IMR-90 (cell line): ENCODE data around the gene PCP4.

Experiments used
- BHLHE40 ChIP-seq: fragments of 150-350 bp; IDR thresholded peaks from 2 replicates; pipeline ENCODE4 v1.6.1; 2016; ENCODE audit warnings: mild to moderate bottlenecking, low read depth, low read length
- CEBPB ChIP-seq: IDR thresholded peaks from 2 replicates; pipeline ENCODE4 v1.6.1; 2012; ENCODE audit warnings: low read depth, low read length, improper control_type of control experiment
- CHD1 ChIP-seq: IDR thresholded peaks from 2 replicates; pipeline ENCODE4 v1.6.1; 2012; ENCODE audit warnings: low read depth, low read length, improper control_type of control experiment
- ELK1 ChIP-seq: fragments of 150-350 bp; IDR thresholded peaks from 2 replicates; pipeline ENCODE4 v1.6.1; 2016; ENCODE audit warnings: low read depth, mild to moderate bottlenecking, low read length, moderate library complexity, borderline replicate concordance
- FOS ChIP-seq: fragments of 150-350 bp; IDR thresholded peaks from 2 replicates; pipeline ENCODE4 v1.6.1; 2016; ENCODE audit warnings: low read depth, low read length
- MAZ ChIP-seq: IDR thresholded peaks from 2 replicates; pipeline ENCODE4 v1.6.1; 2012; ENCODE audit warnings: low read depth, mild to moderate bottlenecking, low read length, improper control_type of control experiment, moderate library complexity, borderline replicate concordance
- NFE2L2 ChIP-seq: fragments of 150-350 bp; IDR thresholded peaks from 2 replicates; pipeline ENCODE4 v1.6.1; 2016; ENCODE audit warnings: low read depth, mild to moderate bottlenecking, low read length
- POLR2A ChIP-seq: IDR thresholded peaks from 2 replicates; pipeline ENCODE4 v1.6.1; 2012; ENCODE audit warnings: mild to moderate bottlenecking, low read depth, low read length
- RFX5 ChIP-seq: IDR thresholded peaks from 2 replicates; pipeline ENCODE4 v1.8.0; 2012; ENCODE audit warnings: low read depth, mild to moderate bottlenecking, low read length, moderate library complexity
- SMC3 ChIP-seq: fragments of 150-350 bp; IDR thresholded peaks from 2 replicates; pipeline ENCODE4 v1.6.1; 2016; ENCODE audit warnings: low read depth, mild to moderate bottlenecking, antibody characterized with exemption, low read length, moderate library complexity
- TF ChIP-seq, protein P1 (sequence below): conservative IDR thresholded peaks from 2 replicates; pipeline ENCODE4 v1.5.1; 2012; ENCODE audit warnings: mild to moderate bottlenecking, low read depth, low read length, improper control_type of control experiment
- TF ChIP-seq, protein P2 (sequence below): fragments of 150-350 bp; IDR thresholded peaks from 2 replicates; pipeline ENCODE4 v1.6.1; 2017; ENCODE audit warnings: mild to moderate bottlenecking, antibody characterized with exemption, low read length, low read depth

DNA sequence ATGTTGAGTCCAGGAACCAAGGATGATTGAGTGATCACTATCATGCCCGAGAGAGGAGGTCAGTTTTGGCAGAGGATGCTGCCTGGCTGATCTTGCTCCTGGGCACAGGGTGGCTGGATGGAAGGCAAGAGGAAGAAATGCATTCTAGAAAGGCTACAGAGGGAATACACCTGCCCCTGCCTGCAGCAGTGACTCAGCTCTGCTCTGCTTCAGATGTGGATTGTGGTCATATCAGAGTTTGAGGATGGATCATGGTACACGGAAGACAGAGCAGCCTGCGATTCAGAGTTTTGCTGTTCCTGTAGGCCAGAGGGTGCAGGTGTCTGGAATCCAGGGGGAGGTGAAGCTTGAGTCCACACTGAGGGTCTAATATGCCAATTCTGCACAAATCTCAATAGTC, 37.2 kb downstream of the PCP4 start:
- TF ChIP-seq, protein P1, sequence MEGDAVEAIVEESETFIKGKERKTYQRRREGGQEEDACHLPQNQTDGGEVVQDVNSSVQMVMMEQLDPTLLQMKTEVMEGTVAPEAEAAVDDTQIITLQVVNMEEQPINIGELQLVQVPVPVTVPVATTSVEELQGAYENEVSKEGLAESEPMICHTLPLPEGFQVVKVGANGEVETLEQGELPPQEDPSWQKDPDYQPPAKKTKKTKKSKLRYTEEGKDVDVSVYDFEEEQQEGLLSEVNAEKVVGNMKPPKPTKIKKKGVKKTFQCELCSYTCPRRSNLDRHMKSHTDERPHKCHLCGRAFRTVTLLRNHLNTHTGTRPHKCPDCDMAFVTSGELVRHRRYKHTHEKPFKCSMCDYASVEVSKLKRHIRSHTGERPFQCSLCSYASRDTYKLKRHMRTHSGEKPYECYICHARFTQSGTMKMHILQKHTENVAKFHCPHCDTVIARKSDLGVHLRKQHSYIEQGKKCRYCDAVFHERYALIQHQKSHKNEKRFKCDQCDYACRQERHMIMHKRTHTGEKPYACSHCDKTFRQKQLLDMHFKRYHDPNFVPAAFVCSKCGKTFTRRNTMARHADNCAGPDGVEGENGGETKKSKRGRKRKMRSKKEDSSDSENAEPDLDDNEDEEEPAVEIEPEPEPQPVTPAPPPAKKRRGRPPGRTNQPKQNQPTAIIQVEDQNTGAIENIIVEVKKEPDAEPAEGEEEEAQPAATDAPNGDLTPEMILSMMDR, result no peak
- no peak for TF ChIP-seq FOS
- TF ChIP-seq CHD1, result no peak
- TF ChIP-seq, protein P2, sequence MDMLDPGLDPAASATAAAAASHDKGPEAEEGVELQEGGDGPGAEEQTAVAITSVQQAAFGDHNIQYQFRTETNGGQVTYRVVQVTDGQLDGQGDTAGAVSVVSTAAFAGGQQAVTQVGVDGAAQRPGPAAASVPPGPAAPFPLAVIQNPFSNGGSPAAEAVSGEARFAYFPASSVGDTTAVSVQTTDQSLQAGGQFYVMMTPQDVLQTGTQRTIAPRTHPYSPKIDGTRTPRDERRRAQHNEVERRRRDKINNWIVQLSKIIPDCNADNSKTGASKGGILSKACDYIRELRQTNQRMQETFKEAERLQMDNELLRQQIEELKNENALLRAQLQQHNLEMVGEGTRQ, result no peak
- TF ChIP-seq MAZ, result no peak
- TF ChIP-seq BHLHE40, result no peak
- TF ChIP-seq ELK1, result no peak
- no peak for TF ChIP-seq POLR2A
- TF ChIP-seq CEBPB, result no peak
- no peak for TF ChIP-seq RFX5
- TF ChIP-seq SMC3, result no peak
- TF ChIP-seq NFE2L2, result no peak
